HTR-8/SVneo (cell line): Measurements from ENCODE around the gene CNST.
"Not testable (repeated sequence)": the region's sequence is repeated elsewhere in the genome, so short reads cannot be mapped to it uniquely, and the experiment has no call there.

Source experiments
- DNase-seq: peaks from one replicate; pipeline ENCODE4 v3.0.0; 2011; ENCODE audit warnings: low spot score, mixed read lengths; ENCODE audit not compliant: insufficient read length
- FAIRE-seq: peaks from 2 replicates; lab custom pipeline; 2011; peaks lifted over from hg19 to GRCh38; lab: Jason Lieb, UNC

Gene CNST

DNA sequence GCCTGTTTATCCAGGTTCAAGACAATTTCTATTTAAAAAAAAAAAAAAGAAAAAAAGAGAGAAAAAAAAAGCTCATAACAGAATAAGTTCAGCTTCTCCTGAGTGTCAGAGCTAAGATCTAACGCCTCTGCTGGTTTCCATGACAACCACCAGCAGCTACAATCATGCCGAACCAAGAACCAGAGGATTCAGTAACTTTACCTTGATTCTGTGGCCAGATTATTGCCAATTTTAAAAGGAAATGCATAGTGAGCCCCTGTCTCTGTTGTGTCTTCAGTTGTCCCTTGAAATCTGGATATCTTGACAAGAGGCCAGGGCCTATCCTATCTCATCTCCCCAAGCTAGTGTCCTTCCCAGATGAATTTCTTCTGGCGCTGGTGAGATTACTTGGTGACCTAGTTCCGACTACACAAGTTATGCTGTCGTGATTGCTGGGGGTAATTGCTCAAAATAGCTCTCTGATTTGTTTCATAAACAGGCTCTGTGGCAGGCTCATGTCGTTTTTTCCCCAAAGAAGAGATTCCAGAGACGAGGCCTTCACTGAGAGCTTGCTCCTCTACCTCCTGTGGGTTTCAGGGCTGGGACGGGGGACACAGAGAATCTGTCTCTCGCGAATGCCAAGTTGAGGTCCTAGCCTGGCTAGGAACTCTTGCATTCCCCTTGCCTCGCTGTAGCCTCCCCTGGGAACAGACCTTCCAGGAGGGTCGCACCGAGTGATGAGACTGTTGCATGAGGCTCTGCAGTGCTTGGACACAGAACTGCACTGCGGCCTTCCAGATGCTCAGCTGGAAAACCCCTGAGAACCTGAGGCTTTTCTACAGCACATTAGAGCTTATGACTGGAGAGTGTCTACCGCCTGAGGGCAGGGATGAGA lies 125.6 kb downstream of the CNST start:
- DNase-seq (no peak), FAIRE-seq (no peak)

DNA sequence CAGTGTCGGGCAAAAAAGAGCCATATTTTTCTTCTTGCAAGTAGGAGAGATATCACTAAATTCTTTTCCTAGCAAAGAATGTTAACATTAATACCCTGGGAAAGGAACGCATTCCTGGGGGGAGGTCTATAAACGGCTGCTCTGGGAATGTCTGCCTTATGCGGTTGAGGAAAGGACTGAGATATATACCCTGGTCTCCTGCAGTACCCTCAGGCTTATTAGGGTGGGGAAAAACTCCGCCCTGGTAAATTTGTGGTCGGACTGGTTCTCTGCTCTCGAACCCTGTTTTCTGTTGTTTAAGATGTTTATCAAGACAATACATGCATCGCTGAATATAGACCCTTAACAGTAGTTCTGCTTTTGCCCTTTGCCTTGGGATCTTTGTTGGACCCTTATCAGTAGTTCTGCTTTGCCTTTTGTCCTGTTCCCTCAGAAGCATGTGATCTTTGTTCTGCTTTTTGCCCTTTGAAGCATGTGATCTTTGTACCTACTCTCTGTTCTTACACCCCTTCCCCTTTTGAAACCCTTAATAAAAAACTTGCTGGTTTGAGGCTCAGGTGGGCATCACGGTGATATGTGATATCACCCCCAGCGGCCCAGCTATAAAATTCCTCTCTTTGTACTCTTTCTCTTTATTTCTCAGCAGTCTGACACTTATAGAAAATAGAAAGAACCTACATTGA lies 128.1 kb downstream of the CNST start:
- DNase-seq, FAIRE-seq: not testable (repeated sequence)

DNA sequence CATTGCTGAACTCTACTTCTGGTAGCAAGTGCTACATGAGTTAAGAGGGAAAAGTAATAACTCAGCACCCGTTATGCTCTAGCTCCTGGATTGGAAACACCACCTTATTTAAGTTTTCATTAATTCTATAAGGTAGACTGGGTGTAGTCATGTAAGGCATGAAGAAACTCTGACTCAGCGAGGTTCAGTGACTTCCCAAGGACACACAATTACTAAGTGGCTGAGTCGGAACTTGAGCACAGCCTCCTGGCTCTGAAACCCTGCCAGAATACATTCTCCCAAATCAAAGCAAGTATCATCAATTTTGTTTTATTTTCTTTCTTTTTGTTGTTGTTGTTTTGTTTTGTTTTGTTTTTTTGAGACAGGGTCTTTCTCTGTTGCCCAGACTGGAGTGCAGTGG lies 128.9 kb downstream of the CNST start:
- DNase-seq (no peak), FAIRE-seq (no peak)

GRCh38 chr1:246695666-246696065 lies 129.4 kb downstream of the CNST start:
- FAIRE-seq, result no peak
- no peak for DNase-seq

- DNase-seq, result no peak
- FAIRE-seq, result no peak
Measured at GRCh38 chr1:246698466-246699094, 132.3 kb downstream of the CNST start.

- DNase-seq (peak; percentile 88), FAIRE-seq (peak; percentile 72)
Measured at GRCh38 chr1:246699095-246699735, 133.0 kb downstream of the CNST start.

GRCh38 chr1:246703581-246703980 lies 137.3 kb downstream of the CNST start:
- FAIRE-seq (no peak), DNase-seq (no peak)

DNA sequence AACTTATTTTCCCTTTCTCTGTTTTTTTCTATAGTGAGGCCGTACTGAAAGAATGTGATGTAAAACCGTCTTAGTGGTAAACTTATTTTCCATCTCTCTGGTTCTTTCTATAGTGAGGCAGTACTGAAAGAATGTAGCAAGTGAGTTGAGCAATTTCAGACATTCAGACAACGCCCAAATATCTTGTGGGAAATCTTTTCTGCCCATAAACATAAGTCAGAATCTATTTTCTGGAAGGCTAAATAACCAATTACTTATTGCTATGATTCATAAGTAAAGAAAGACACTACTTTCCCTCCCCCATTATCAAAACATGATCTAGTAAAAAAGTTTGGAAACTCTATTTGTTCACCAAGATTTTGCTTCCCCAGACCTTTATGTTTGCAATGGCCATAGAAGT lies 139.1 kb downstream of the CNST start:
- DNase-seq (peak; percentile 78), FAIRE-seq (no peak)

DNA sequence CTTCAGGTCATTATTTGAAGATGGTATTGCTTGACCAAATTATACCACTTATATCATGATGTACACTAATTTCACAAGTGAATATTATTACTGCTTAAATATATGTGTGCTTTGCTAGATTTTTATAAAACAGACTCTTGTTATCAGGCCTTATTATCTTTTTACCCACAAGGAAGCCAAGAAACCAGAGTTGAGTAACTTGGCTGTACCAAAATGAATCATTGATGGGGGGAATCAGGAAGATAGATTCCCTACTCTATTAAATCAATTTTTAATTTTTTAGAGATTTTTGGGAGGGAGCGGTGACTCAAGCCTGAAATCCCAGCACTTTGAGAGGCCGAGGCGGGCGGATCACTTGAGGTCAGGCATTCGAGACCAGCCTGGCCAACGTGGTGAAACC lies 141.9 kb downstream of the CNST start:
- FAIRE-seq, result no peak

DNA sequence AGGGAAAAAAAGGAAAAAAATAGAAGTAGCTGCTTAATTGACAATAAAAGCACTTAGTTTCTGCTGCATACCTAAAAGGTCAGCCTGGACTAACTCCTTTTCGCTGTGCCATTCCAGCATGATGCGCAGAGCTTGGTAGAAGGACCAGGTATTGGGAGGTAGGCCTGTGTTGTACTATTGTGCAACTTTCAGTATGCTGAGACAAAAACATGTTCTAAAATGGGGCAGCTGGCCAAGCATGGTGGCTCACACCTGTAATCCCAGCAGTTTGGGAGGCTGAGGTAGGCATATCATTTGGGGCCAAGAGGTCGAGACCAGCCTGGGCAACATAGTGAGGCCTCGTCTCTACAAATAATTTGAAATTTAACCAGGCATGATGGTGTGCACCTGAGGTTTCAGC lies 142.9 kb downstream of the CNST start:
- no peak for FAIRE-seq
- no peak for DNase-seq

More for the DNA sequence above, 141.9 kb downstream of the CNST start:
- no peak for DNase-seq

GRCh38 chr1:246709835-246710234 lies 143.6 kb downstream of the CNST start:
- DNase-seq (no peak), FAIRE-seq (no peak)

DNA sequence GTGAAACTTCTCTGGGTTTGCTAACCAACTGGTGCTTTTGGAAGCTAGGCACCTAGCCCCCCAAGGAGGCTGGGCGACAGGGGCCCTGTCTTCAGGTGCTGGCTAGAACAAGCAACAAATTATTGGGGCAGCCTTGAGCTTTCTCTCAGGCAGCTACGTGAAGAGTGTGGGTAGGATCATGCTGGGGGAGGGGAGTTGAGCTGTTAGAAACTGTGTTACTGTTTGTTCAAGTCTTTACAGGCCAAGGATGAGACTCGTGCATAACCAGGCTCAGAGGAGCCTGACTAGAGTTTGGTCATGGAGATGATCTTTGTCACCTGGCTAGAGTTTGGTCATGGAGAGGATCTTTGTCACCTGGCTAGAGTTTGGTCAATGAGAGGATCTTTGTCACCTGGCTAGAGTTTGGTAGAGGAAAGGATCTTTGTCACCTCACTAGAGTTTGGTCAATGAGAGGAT lies 145.3 kb downstream of the CNST start:
- DNase-seq (no peak), FAIRE-seq (no peak)

DNA sequence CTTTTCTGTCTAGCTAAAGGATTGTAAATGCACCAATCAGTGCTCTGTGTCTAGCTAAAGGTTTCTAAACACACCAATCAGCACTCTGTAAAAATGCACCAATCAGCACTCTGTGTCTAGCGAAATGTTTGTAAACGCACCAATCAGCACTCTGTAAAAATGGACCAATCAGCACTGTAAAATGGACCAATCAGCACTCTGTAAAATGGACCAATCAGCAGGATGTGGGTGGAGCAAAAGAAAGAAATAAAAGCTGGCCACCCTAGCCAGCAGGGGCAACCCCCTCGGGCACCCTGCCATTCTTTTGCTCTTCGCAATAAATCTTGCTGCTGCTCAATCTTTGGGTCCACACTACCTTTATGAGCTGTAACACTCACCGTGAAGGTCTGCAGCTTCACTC lies 146.2 kb downstream of the CNST start:
- FAIRE-seq, DNase-seq: not testable (repeated sequence)
